Hepatocyte (in vitro differentiated cells): ENCODE measurements around the gene MPC1L. TPM values are rescaled to one million over a fixed set of nuclear protein-coding genes. Genes with fewer than 3 reads are reported as not detected.

Experiments
- DNase-seq: peaks from one replicate; pipeline ENCODE4 v3.0.0-alpha.2; 2016; ENCODE audit warnings: low spot score
- H2AFZ ChIP-seq: fragments of 200-600 bp; sonication (generic); 2 replicates; pipeline ENCODE4 v1.6.0; 2016; ENCODE audit warnings: antibody characterized with exemption, mild to moderate bottlenecking
- H3K27ac ChIP-seq: fragments of 200-600 bp; sonication (generic); 2 replicates; pipeline ENCODE4 v1.5.1; 2016; ENCODE audit warnings: mild to moderate bottlenecking
- H3K27me3 ChIP-seq: fragments of 200-600 bp; sonication (generic); 2 replicates; pipeline ENCODE4 v1.6.1; 2016
- H3K36me3 ChIP-seq: fragments of 200-600 bp; sonication (generic); replicated peaks from 2 replicates; pipeline ENCODE4 v1.5.1; 2016; ENCODE audit warnings: low read depth; ENCODE audit not compliant: insufficient read depth
- H3K4me1 ChIP-seq: fragments of 200-600 bp; sonication (generic); 2 replicates; pipeline ENCODE4 v1.5.1; 2016; ENCODE audit warnings: mild to moderate bottlenecking, moderate library complexity; ENCODE audit not compliant: insufficient read depth
- H3K4me2 ChIP-seq: fragments of 200-600 bp; sonication (generic); 2 replicates; pipeline ENCODE4 v1.6.0; 2016
- H3K4me3 ChIP-seq: fragments of 200-600 bp; sonication (generic); 2 replicates; pipeline ENCODE4 v1.5.1; 2016; ENCODE audit warnings: mild to moderate bottlenecking
- H3K79me2 ChIP-seq: fragments of 200-600 bp; sonication (generic); 2 replicates; pipeline ENCODE4 v1.6.0; 2017; ENCODE audit warnings: mild to moderate bottlenecking
- H3K9me2 ChIP-seq: fragments of 200-600 bp; sonication (generic); replicated peaks from 2 replicates; pipeline ENCODE4 v1.6.0; 2017; ENCODE audit warnings: mild to moderate bottlenecking; ENCODE audit not compliant: insufficient read depth
- H3K9me3 ChIP-seq: fragments of 200-600 bp; sonication (generic); 2 replicates; pipeline ENCODE4 v1.5.1; 2016; ENCODE audit warnings: low read depth, mild to moderate bottlenecking
- H4K20me1 ChIP-seq: fragments of 200-600 bp; sonication (generic); 2 replicates; pipeline ENCODE4 v1.6.0; 2016; ENCODE audit warnings: mild to moderate bottlenecking; ENCODE audit not compliant: insufficient read depth, poor library complexity, severe bottlenecking
- EZH2 ChIP-seq: fragments of 200-600 bp; sonication (generic); IDR thresholded peaks from 2 replicates; pipeline ENCODE4 v1.6.1; 2016; ENCODE audit warnings: antibody characterized with exemption, mild to moderate bottlenecking, borderline replicate concordance
- EZH2phosphoT487 ChIP-seq: fragments of 200-600 bp; sonication (generic); IDR thresholded peaks from one replicate; pipeline ENCODE4 v1.6.1; 2018; ENCODE audit warnings: antibody characterized with exemption, mild to moderate bottlenecking, low read depth, moderate library complexity; ENCODE audit not compliant: unreplicated experiment, severe bottlenecking
- WGBS: methylation state at CpG from one replicate; pipeline ENCODE4 v1.1.6; 2016; ENCODE audit warnings: low lambda C conversion rate; ENCODE audit errors: missing lambda C conversion rate; 5-methylcytosine and 5-hydroxymethylcytosine counted together
- polyA plus RNA-seq: library from polyadenylated mRNA; unstranded; fragments of >200 nt; fragmentation: Nextera tagmentation; extraction: Ambion mirVana; gene quantifications from 2 replicates; pipeline ENCODE4 v1.2.1, GENCODE V29; 2016
- total RNA-seq: library from RNA; depleted of rRNA; stranded (reverse); fragments of >200 nt; gene quantifications from 2 replicates; pipeline ENCODE4 v1.2.3, GENCODE V29; 2014
- TF ChIP-seq, protein P1 (sequence below): fragments of 200-600 bp; sonication (generic); IDR thresholded peaks from 2 replicates; pipeline ENCODE4 v1.5.1; 2016; ENCODE audit warnings: antibody characterized with exemption, mild to moderate bottlenecking; ENCODE audit not compliant: poor library complexity

Gene MPC1L
- total and polyA plus RNA-seq, 2 experiments from 2014 or later: not detected

DNA sequence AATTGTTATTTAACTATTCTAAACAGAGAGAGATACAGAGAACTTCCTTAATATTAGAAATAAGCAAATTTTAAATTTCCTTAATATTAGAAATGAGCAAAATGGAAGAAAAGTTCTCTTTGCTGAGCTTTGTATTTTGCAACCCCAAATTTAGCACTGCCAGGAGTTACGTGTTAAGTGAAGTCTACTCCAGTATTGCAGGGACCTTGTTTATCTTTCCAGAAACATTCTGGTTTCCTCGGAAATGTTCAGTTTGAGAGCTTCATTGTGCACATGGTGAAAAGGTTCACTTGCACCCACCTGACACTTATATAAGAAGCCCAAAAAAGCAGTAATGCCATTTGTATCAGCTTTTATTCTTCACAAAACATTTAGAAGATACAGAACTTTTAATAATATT, 30.3 kb downstream of the MPC1L start:
- no peaks in the 10 kb centered on the region for H3K79me2 ChIP-seq
- DNase-seq: no peak
- H3K9me2 ChIP-seq: no peaks in the 10 kb centered on the region
- TF ChIP-seq, protein P1, sequence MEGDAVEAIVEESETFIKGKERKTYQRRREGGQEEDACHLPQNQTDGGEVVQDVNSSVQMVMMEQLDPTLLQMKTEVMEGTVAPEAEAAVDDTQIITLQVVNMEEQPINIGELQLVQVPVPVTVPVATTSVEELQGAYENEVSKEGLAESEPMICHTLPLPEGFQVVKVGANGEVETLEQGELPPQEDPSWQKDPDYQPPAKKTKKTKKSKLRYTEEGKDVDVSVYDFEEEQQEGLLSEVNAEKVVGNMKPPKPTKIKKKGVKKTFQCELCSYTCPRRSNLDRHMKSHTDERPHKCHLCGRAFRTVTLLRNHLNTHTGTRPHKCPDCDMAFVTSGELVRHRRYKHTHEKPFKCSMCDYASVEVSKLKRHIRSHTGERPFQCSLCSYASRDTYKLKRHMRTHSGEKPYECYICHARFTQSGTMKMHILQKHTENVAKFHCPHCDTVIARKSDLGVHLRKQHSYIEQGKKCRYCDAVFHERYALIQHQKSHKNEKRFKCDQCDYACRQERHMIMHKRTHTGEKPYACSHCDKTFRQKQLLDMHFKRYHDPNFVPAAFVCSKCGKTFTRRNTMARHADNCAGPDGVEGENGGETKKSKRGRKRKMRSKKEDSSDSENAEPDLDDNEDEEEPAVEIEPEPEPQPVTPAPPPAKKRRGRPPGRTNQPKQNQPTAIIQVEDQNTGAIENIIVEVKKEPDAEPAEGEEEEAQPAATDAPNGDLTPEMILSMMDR: no peak
- no peak for TF ChIP-seq EZH2phosphoT487
- no peak for TF ChIP-seq EZH2
- no peak overlapping the region for H3K4me3 ChIP-seq
- no peak overlapping the region for H3K4me2 ChIP-seq
- no peaks in the 10 kb centered on the region for H3K27me3 ChIP-seq
- H3K4me1 ChIP-seq: no peaks in the 10 kb centered on the region
- no peaks in the 10 kb centered on the region for H3K36me3 ChIP-seq
- no peaks in the 10 kb centered on the region for H3K9me3 ChIP-seq
- no peaks in the 10 kb centered on the region for H4K20me1 ChIP-seq
- WGBS: 88% methylated on average over 2 of the region's 2 CpGs
- H3K27ac ChIP-seq: no peak overlapping the region
- no peak overlapping the region for H2AFZ ChIP-seq

DNA sequence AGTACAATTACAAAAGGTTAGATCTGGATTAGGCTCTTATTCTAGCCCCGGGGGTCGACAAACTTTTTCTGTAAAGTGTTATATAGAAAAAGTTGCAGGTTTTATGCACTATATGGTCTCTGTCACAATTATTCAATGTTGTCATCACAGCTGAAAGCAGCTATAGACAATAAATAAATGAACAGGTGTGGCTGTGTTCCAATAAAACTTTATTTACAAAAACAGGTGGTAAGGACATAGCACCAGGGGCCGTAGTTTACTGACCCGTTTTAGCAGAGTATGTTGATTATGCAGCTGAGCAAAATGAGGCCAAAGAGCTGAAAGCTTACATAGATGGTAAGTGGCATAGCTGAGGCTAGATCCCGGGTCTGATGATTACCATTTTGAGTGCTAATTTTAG, 37.2 kb downstream of the MPC1L start:
- no peaks in the 10 kb centered on the region for H3K79me2 ChIP-seq
- TF ChIP-seq EZH2 (no peak), EZH2phosphoT487 (no peak)
- TF ChIP-seq, protein P1: no peak
- no peaks in the 10 kb centered on the region for H3K9me2 ChIP-seq
- no peak overlapping the region for H3K4me3 ChIP-seq
- no peak overlapping the region for H3K27ac ChIP-seq
- H3K27me3 ChIP-seq: no peaks in the 10 kb centered on the region
- H3K9me3 ChIP-seq: no peaks in the 10 kb centered on the region
- H4K20me1 ChIP-seq: no peaks in the 10 kb centered on the region
- no peak overlapping the region for H3K4me2 ChIP-seq
- whole genome bisulfite sequencing: 94% methylated on average over 5 of the region's 5 CpGs
- no peak for DNase-seq
- H2AFZ ChIP-seq: no peak overlapping the region
- no peaks in the 10 kb centered on the region for H3K4me1 ChIP-seq
- no peaks in the 10 kb centered on the region for H3K36me3 ChIP-seq

DNA sequence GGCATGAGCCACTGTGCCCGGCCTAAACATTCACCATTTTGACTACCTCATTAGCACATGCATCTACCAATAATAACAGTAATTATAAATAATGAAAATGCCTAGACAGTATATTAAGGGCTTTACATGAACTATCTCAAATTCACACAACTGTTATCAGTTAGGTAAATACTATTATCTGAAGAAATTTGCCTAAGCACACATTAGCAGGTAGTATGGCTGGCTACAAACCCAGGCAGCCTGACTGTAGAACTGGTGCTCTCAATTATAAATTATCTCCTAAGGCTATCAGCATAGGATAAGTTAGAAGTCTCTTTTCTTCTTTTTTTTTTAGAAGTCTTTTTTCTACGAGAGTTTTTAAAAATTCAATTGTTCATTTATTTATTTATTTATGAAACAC, 38.3 kb downstream of the MPC1L start:
- no peaks in the 10 kb centered on the region for H3K27me3 ChIP-seq
- no peak overlapping the region for H3K4me2 ChIP-seq
- H3K79me2 ChIP-seq: no peaks in the 10 kb centered on the region
- no peaks in the 10 kb centered on the region for H3K36me3 ChIP-seq
- no peak overlapping the region for H3K4me3 ChIP-seq
- no peaks in the 10 kb centered on the region for H4K20me1 ChIP-seq
- H3K9me2 ChIP-seq: no peaks in the 10 kb centered on the region
- H3K27ac ChIP-seq: no peak overlapping the region
- TF ChIP-seq EZH2 (no peak), EZH2phosphoT487 (no peak)
- TF ChIP-seq, protein P1: no peak
- no peak for DNase-seq
- no peaks in the 10 kb centered on the region for H3K4me1 ChIP-seq
- 82% methylated on average over 2 of the region's 2 CpGs for WGBS
- no peak overlapping the region for H2AFZ ChIP-seq
- H3K9me3 ChIP-seq: no peaks in the 10 kb centered on the region

DNA sequence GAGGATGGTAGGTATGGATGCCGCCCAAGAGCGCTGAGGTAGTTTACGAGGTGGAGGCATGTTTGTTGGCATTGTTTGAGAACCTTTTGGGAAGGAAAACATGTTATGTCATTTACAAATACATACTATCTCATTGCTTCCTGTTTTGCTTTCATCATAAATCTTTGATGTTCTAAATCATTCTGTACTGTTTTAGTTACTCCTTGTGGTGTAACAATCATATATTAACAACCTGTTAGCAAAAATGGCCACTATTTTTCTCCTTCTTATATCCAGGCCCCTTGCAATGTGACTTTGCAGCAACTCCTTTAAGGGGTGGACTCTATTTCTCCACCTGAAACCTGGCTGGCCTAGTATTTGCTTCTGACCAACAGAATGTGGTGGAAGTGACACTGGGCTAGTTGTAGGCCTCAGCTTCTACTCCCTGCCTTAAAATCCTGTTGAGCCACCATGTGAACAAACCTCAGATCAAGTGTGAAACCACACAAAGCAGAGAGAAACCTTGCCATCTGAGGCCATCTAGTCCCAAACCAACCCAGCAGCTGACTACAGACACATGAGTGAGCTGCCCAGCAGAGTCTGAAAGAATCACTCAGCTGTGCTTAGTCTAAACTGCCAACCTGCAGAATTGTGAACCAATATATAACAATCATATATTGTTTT, 40.0 kb downstream of the MPC1L start:
- no peaks in the 10 kb centered on the region for H4K20me1 ChIP-seq
- no peaks in the 10 kb centered on the region for H3K79me2 ChIP-seq
- H3K9me2 ChIP-seq: no peaks in the 10 kb centered on the region
- H3K9me3 ChIP-seq: no peaks in the 10 kb centered on the region
- 97% methylated on average over 3 of the region's 3 CpGs for WGBS
- no peaks in the 10 kb centered on the region for H3K4me1 ChIP-seq
- no peak for DNase-seq
- TF ChIP-seq EZH2 (no peak), EZH2phosphoT487 (no peak)
- TF ChIP-seq, protein P1: no peak
- no peak overlapping the region for H3K4me3 ChIP-seq
- no peak overlapping the region for H2AFZ ChIP-seq
- H3K4me2 ChIP-seq: no peak overlapping the region
- no peaks in the 10 kb centered on the region for H3K27me3 ChIP-seq
- H3K27ac ChIP-seq: no peak overlapping the region
- H3K36me3 ChIP-seq: no peaks in the 10 kb centered on the region
